ENCODE measurements around the gene CARD6. TPM values are rescaled to one million over a fixed set of nuclear protein-coding genes. Genes with fewer than 3 reads are reported as not detected.

CARD6 gene
- total RNA-seq, 1 donor from 2014 or later = not detected

DNA sequence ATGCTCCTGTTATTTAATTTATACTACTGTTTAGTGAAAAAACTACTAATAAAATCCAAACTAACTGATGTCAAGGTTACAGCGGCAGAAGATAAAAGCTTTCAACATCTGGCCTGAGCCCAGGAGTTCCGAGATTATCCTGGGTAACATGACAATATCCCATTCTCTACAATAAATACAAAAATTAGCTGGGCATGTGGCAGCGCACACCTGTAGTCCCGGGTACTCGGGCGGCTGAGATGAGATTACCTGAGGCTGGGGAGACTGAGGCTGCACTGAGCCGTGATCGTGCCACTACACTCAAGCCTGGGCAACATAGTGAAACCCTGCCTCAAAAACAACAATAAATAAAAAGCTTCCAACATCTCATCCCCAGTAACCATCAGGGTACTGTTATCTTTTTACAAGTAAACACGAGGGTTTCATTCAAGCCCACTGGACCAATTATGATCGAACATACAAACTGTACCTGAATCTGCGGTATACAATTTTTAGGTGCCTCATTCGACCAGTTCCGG, 7.4 kb upstream of the CARD6 start:
- H3K4me2 ChIP-seq = peak overlapping the region; percentile 97
- Mint-ChIP-seq H3K4me1 (peaks cover 38% of the 10 kb centered on the region), H3K36me3 (peaks cover 50% of the 10 kb centered on the region), H3K4me3 (peak overlapping the region; percentile 100), H3K27me3 (ENCODE audit: insufficient read depth, low read depth) (peaks cover 4% of the 10 kb centered on the region), H3K9me3 (no peaks in the 10 kb centered on the region), H3K27ac (peak overlapping the region; percentile 100)
- H3K27me3 ChIP-seq = no peaks in the 10 kb centered on the region
- no peak overlapping the region for H2AFZ ChIP-seq (replicated peaks)
- H3K79me2 ChIP-seq (ENCODE audit: low read depth) = peaks cover 67% of the 10 kb centered on the region
- peak overlapping the region; percentile 0 for H3K27ac ChIP-seq
- H3F3A ChIP-seq (ENCODE audit: low read depth) = peaks cover 74% of the 10 kb centered on the region
- DNase-seq (ENCODE audit: low spot score) = no peak
- H4K20me1 ChIP-seq (ENCODE audit: low read depth) = peaks cover 59% of the 10 kb centered on the region
- TF ChIP-seq CTCF (IDR thresholded peaks at IDR 0.05) = no peak
- TF ChIP-seq EZH2phosphoT487 (IDR thresholded peaks at IDR 0.05) = no peak
- TF ChIP-seq EZH2 (IDR thresholded peaks at IDR 0.05) = no peak
- peak overlapping the region; percentile 96 for H3K4me3 ChIP-seq
- peaks cover 49% of the 10 kb centered on the region for H3K36me3 ChIP-seq
- peaks cover 23% of the 10 kb centered on the region for H3K4me1 ChIP-seq
- H3K9me3 ChIP-seq (ENCODE audit: low read depth) = no peaks in the 10 kb centered on the region
- H3K9ac ChIP-seq = peak overlapping the region; percentile 100

DNA sequence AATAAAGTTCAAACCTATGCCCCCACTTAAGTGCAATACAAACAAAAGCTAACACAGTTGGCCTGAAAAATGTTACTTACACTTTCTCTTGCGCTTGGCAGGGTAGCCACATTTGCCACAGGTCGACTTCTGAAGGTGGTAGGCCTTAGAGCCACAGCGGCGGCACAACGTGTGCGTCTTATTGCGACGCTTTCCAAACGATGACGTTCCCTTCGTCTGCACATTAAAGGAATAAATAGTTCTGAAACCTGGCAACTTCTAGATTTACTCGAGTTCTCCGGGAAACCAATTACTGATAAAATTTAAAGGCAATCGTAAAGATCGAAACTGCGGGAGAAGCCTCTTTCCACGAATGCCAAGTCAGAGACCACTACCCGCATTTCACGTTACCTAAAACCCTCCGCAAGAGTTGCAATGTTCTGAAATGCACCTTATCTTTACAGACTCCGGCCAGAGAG, 6.7 kb upstream of the CARD6 start:
- Histone ChIP-seq H3K4me1 (peaks cover 23% of the 10 kb centered on the region), H3K4me3 (peak overlapping the region; percentile 96), H3K9ac (peak overlapping the region; percentile 100), H3K4me2 (peak overlapping the region; percentile 97), H4K20me1 (ENCODE audit: low read depth) (peaks cover 53% of the 10 kb centered on the region), H3K27me3 (no peaks in the 10 kb centered on the region), H3K9me3 (ENCODE audit: low read depth) (no peaks in the 10 kb centered on the region), H3F3A (ENCODE audit: low read depth) (peaks cover 67% of the 10 kb centered on the region), H3K27ac (peak overlapping the region; percentile 92), H3K36me3 (peaks cover 44% of the 10 kb centered on the region), H3K79me2 (ENCODE audit: low read depth) (peaks cover 60% of the 10 kb centered on the region), H2AFZ (replicated peaks) (peak overlapping the region; percentile 20)
- no peak for TF ChIP-seq CTCF (IDR thresholded peaks at IDR 0.05)
- TF ChIP-seq EZH2phosphoT487 (IDR thresholded peaks at IDR 0.05) = no peak
- TF ChIP-seq EZH2 (IDR thresholded peaks at IDR 0.05) = no peak
- Mint-ChIP-seq H3K4me3 (peak overlapping the region; percentile 100), H3K27me3 (ENCODE audit: insufficient read depth, low read depth) (peaks cover 4% of the 10 kb centered on the region), H3K36me3 (peaks cover 43% of the 10 kb centered on the region), H3K9me3 (no peaks in the 10 kb centered on the region), H3K4me1 (peaks cover 38% of the 10 kb centered on the region), H3K27ac (peak overlapping the region; percentile 100)
- peak; percentile 31 for DNase-seq (ENCODE audit: low spot score)

GRCh38 chr5:40834849-40835787, 6.0 kb upstream of the CARD6 start, which contains the start of gene RPL37:
RPL37 (minus strand) TSS chr5:40835222; CDS start chr5:40835185, 37 bp downstream.
- Histone ChIP-seq H3K79me2 (ENCODE audit: low read depth) (peaks cover 55% of the 10 kb centered on the region), H3K9me3 (ENCODE audit: low read depth) (no peaks in the 10 kb centered on the region), H3K4me2 (peak within 1 kb of the TSS; percentile 97), H2AFZ (replicated peaks) (peak within 1 kb of the TSS; percentile 91), H3K27ac (peak within 1 kb of the TSS; percentile 92), H3K4me3 (peak within 1 kb of the TSS; percentile 96), H3K36me3 (peaks cover 39% of the 10 kb centered on the region), H4K20me1 (ENCODE audit: low read depth) (peaks cover 46% of the 10 kb centered on the region), H3K4me1 (peaks cover 23% of the 10 kb centered on the region), H3F3A (ENCODE audit: low read depth) (peaks cover 60% of the 10 kb centered on the region), H3K27me3 (no peaks in the 10 kb centered on the region), H3K9ac (peak within 1 kb of the TSS; percentile 100)
- Mint-ChIP-seq H3K36me3 (peaks cover 39% of the 10 kb centered on the region), H3K4me3 (peak within 1 kb of the TSS; percentile 100), H3K27ac (peak within 1 kb of the TSS; percentile 100), H3K4me1 (peaks cover 38% of the 10 kb centered on the region), H3K9me3 (no peaks in the 10 kb centered on the region), H3K27me3 (ENCODE audit: insufficient read depth, low read depth) (peaks cover 4% of the 10 kb centered on the region)
- DNase-seq (ENCODE audit: low spot score) = peak; percentile 97
- TF ChIP-seq EZH2 (IDR thresholded peaks at IDR 0.05) = no peak
- TF ChIP-seq EZH2phosphoT487 (IDR thresholded peaks at IDR 0.05) = no peak
- no peak for TF ChIP-seq CTCF (IDR thresholded peaks at IDR 0.05)
